Transverse colon (tissue), 3 donors: ENCODE results near the gene BNIP1.

Experiments used
- EP300 ChIP-seq: sonication (generic); formaldehyde crosslinking; IDR thresholded peaks from one replicate; pipeline ENCODE4 v1.6.1; 2017; ENCODE audit warnings: antibody characterized with exemption, low read depth
- TF ChIP-seq, protein P1 (sequence below), 5 experiments: fragments of 200-600 bp in 3 of 5; fragments of 450-650 bp in 2 of 5; sonication (generic) in 3 of 5; IDR thresholded peaks; 1 replicate in 2 of 5; 2 replicates in 3 of 5; pipeline ENCODE4 v1.5.1; 2016 to 2017; ENCODE audit warnings: antibody characterized with exemption in 5 of 5, inconsistent platforms in 3 of 5, mild to moderate bottlenecking in 2 of 5, moderate library complexity in 1 of 5

- TF ChIP-seq, protein P1, sequence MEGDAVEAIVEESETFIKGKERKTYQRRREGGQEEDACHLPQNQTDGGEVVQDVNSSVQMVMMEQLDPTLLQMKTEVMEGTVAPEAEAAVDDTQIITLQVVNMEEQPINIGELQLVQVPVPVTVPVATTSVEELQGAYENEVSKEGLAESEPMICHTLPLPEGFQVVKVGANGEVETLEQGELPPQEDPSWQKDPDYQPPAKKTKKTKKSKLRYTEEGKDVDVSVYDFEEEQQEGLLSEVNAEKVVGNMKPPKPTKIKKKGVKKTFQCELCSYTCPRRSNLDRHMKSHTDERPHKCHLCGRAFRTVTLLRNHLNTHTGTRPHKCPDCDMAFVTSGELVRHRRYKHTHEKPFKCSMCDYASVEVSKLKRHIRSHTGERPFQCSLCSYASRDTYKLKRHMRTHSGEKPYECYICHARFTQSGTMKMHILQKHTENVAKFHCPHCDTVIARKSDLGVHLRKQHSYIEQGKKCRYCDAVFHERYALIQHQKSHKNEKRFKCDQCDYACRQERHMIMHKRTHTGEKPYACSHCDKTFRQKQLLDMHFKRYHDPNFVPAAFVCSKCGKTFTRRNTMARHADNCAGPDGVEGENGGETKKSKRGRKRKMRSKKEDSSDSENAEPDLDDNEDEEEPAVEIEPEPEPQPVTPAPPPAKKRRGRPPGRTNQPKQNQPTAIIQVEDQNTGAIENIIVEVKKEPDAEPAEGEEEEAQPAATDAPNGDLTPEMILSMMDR (IDR thresholded peaks at IDR 0.05) = no peak
- TF ChIP-seq EP300 = no peak
Measured at GRCh38 chr5:173172166-173172565, 27.8 kb downstream of the BNIP1 start.
